K562 (cell line): Measurements from ENCODE around the gene HIVEP1. TPM values are rescaled to one million over a fixed set of nuclear protein-coding genes. Genes with fewer than 3 reads are reported as not detected.

Experiments
- ATF2 ChIP-seq: sonication (generic); formaldehyde crosslinking; IDR thresholded peaks from 2 replicates; pipeline ENCODE4 v1.8.1; 2022; ENCODE audit warnings: missing genetic modification reagents
- CEBPB ChIP-seq: fragments of 450-650 bp; IDR thresholded peaks from 2 replicates; pipeline ENCODE4 v1.6.1; 2016; ENCODE audit warnings: missing genetic modification characterization, missing compliant biosample characterization
- CEBPG ChIP-seq, 3 experiments: fragments of 200-800 bp in 1 of 3; sonication (Bioruptor generic) in 1 of 3; sonication (generic) in 1 of 3; formaldehyde crosslinking in 1 of 3; IDR thresholded peaks in 2 of 3; conservative IDR thresholded peaks in 1 of 3; 2 replicates each; pipeline versions ENCODE4 v1.6.1 to v1.8.0; 2016 to 2022; ENCODE audit warnings: missing compliant biosample characterization in 2 of 3, missing genetic modification characterization in 2 of 3, mild to moderate bottlenecking in 1 of 3, missing genetic modification reagents in 1 of 3
- KLF6 ChIP-seq: fragments of 250-450 bp; sonication (Bioruptor Pico); IDR thresholded peaks from 2 replicates; pipeline ENCODE4 v1.4.0; 2020; ENCODE audit warnings: mild to moderate bottlenecking, moderate library complexity, borderline replicate concordance
- POLR2G ChIP-seq: fragments of 200-400 bp; formaldehyde crosslinking; IDR thresholded peaks from 2 replicates; pipeline ENCODE4 v1.6.1; 2017; ENCODE audit warnings: low read depth, mild to moderate bottlenecking, antibody characterized with exemption, low read length, moderate library complexity
- RBM34 ChIP-seq: fragments of 200-400 bp; formaldehyde crosslinking; IDR thresholded peaks from 2 replicates; pipeline ENCODE4 v1.6.1; 2018; ENCODE audit warnings: low read length, borderline replicate concordance; ENCODE audit not compliant: insufficient read depth
- RFX1 ChIP-seq: fragments of 450-650 bp; IDR thresholded peaks from 2 replicates; pipeline ENCODE4 v1.6.1; 2016; ENCODE audit warnings: mild to moderate bottlenecking, moderate library complexity
- U2AF2 ChIP-seq: fragments of 200-400 bp; formaldehyde crosslinking; optimal IDR thresholded peaks from 2 replicates; pipeline ENCODE3; 2017; ENCODE audit warnings: low read depth, mild to moderate bottlenecking, low read length
- ZFP91 ChIP-seq: sonication (generic); formaldehyde crosslinking; IDR thresholded peaks from 2 replicates; pipeline ENCODE4 v1.8.0; 2022; ENCODE audit warnings: mild to moderate bottlenecking, missing genetic modification reagents
- ZNF316 ChIP-seq: fragments of 450-650 bp; IDR thresholded peaks from 2 replicates; pipeline ENCODE4 v1.6.1; 2016
- ZNF551 ChIP-seq: fragments of 250-450 bp; sonication (Bioruptor Pico); IDR thresholded peaks from 2 replicates; pipeline ENCODE4 v1.5.0; 2021; ENCODE audit warnings: mild to moderate bottlenecking, moderate library complexity
- ZNF764 ChIP-seq: fragments of 250-450 bp; sonication (Bioruptor Pico); IDR thresholded peaks from 2 replicates; pipeline ENCODE4 v1.4.0; 2020; ENCODE audit warnings: low read depth, mild to moderate bottlenecking, moderate library complexity
- polyA plus RNA-seq, 8 experiments: library from polyadenylated mRNA; depleted of rRNA in 4 of 8; stranded (reverse) in 5 of 8; unstranded in 3 of 8; fragments of >200 nt; fragmentation: Nextera tagmentation in 2 of 8; fragmentation: Illumina TruSeq in 1 of 8; extraction: Ambion mirVana in 2 of 8; extraction: Trizol in 1 of 8; gene quantifications; 2 replicates each; pipeline versions ENCODE4 v1.2.1 to v1.2.3, GENCODE V29; 2011 to 2014; ENCODE audit warnings: inconsistent platforms in 1 of 8, missing spikeins in 1 of 8
- total RNA-seq, 7 experiments: library from RNA; depleted of rRNA in 6 of 7; stranded (reverse); fragments of >200 nt in 6 of 7; fragmentation: Illumina TruSeq in 2 of 7; extraction: Trizol in 2 of 7; gene quantifications; 2 replicates each; pipeline versions ENCODE4 v1.2.1 to v1.2.3, GENCODE V29; 2011 to 2021; ENCODE audit warnings: low replicate concordance in 1 of 7
- TF ChIP-seq, protein P1 (sequence below): fragments of 450-650 bp; IDR thresholded peaks from 2 replicates; pipeline ENCODE4 v1.6.1; 2016; ENCODE audit warnings: low read depth, mild to moderate bottlenecking, moderate library complexity
- TF ChIP-seq, protein P2 (sequence below): fragments of 200-400 bp; formaldehyde crosslinking; IDR thresholded peaks from 2 replicates; pipeline ENCODE4 v1.6.1; 2017; ENCODE audit warnings: mild to moderate bottlenecking, low read depth, low read length, moderate library complexity
- TF ChIP-seq, protein P3 (sequence below): sonication (generic); formaldehyde crosslinking; IDR thresholded peaks from 2 replicates; pipeline ENCODE4 v1.8.1; 2023; ENCODE audit warnings: mild to moderate bottlenecking, missing genetic modification reagents

Gene HIVEP1
- total and polyA plus RNA-seq, 9 of the 15 experiments (the other 6 are each of a cell fraction or from before 2014, with no cell fraction given), result 6.0 to 33.3 (median 21.7) TPM

- TF ChIP-seq CEBPG (CRISPR knock-in tag; IDR thresholded peaks at IDR 0.05) (peak; percentile 51; the same call in 1 of the 2 replicates), CEBPG (tag; conservative IDR thresholded peaks at IDR 0.05 in 1 of 2, IDR thresholded peaks at IDR 0.05 in 1 of 2) (0 out of 4 replicates have a peak, but pooled peaks of 1 of the 2 experiments have one; percentile 14), ZNF551 (CRISPR knock-in tag) (no peak), RFX1 (peak; percentile 76), ATF2 (CRISPR knock-in tag) (no peak), RBM34 (no peak), ZNF316 (no peak), ZNF764 (CRISPR knock-in tag) (no peak), POLR2G (no peak), KLF6 (no peak), ZFP91 (CRISPR knock-in tag) (peak; percentile 82; the same call in 1 of the 2 replicates), U2AF2 (no peak), CEBPB (tag) (peak; percentile 62)
- TF ChIP-seq, protein P1, sequence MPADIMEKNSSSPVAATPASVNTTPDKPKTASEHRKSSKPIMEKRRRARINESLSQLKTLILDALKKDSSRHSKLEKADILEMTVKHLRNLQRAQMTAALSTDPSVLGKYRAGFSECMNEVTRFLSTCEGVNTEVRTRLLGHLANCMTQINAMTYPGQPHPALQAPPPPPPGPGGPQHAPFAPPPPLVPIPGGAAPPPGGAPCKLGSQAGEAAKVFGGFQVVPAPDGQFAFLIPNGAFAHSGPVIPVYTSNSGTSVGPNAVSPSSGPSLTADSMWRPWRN, result no peak
- TF ChIP-seq, protein P2, sequence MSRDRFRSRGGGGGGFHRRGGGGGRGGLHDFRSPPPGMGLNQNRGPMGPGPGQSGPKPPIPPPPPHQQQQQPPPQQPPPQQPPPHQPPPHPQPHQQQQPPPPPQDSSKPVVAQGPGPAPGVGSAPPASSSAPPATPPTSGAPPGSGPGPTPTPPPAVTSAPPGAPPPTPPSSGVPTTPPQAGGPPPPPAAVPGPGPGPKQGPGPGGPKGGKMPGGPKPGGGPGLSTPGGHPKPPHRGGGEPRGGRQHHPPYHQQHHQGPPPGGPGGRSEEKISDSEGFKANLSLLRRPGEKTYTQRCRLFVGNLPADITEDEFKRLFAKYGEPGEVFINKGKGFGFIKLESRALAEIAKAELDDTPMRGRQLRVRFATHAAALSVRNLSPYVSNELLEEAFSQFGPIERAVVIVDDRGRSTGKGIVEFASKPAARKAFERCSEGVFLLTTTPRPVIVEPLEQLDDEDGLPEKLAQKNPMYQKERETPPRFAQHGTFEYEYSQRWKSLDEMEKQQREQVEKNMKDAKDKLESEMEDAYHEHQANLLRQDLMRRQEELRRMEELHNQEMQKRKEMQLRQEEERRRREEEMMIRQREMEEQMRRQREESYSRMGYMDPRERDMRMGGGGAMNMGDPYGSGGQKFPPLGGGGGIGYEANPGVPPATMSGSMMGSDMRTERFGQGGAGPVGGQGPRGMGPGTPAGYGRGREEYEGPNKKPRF, result no peak
- TF ChIP-seq, protein P3, sequence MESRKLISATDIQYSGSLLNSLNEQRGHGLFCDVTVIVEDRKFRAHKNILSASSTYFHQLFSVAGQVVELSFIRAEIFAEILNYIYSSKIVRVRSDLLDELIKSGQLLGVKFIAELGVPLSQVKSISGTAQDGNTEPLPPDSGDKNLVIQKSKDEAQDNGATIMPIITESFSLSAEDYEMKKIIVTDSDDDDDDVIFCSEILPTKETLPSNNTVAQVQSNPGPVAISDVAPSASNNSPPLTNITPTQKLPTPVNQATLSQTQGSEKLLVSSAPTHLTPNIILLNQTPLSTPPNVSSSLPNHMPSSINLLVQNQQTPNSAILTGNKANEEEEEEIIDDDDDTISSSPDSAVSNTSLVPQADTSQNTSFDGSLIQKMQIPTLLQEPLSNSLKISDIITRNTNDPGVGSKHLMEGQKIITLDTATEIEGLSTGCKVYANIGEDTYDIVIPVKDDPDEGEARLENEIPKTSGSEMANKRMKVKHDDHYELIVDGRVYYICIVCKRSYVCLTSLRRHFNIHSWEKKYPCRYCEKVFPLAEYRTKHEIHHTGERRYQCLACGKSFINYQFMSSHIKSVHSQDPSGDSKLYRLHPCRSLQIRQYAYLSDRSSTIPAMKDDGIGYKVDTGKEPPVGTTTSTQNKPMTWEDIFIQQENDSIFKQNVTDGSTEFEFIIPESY (CRISPR knock-in tag), result peak; percentile 88
Measured at GRCh38 chr6:12060780-12061609, 48.9 kb downstream of the HIVEP1 start (continued).
